ENCODE measurements around the gene NEO1. TPM values are rescaled to one million over a fixed set of nuclear protein-coding genes. Genes with fewer than 3 reads are reported as not detected.

Gene NEO1
- total RNA-seq, 1 experiment from 2014 or later: 41.8 TPM

DNA sequence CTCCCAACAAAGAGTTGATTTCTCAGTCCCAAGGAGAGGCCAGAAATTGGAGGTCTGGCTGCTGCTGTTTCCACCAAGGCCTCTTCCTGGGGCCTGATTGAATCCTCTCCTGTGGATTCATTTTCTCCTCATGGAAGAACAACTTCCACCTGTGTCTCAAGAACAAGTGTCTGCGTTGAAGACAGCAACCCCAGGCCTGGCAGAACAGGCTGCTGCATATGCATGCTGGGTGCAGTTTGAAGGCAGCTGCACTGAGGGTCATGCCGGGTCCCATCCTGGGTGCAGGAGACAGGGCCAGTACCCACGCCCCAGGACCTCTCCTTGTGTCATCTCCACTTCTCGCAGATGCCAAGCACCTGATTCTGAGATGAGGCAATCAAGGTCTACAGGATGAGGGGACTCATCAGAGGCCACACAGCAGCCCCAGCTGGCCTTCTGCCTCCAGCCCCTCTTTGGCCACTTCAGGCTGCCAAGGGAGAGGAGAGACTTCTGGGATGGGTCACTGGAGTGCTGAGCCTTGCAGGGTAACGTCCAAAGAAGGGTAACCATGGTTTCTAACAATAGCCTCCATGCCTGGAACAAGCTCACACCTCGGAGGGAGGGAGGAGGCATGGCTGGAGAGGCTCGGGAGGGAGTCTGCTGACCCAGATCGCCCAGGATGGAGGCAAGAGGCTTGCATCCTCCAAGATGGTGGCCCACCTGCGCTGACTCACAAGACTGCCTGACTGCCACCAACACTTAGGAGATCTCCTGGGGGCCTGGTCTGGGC, 286.5 kb downstream of the NEO1 start:
- no peak overlapping the region for H3K9ac ChIP-seq (ENCODE audit: extremely low read depth, insufficient read length, low read length)
- no peak overlapping the region for H4K8ac ChIP-seq (replicated peaks; ENCODE audit: insufficient read length, low read depth, low read length)
- H4K5ac ChIP-seq (ENCODE audit: insufficient read length, low read depth, low read length): no peak overlapping the region
- H3K56ac ChIP-seq (ENCODE audit: insufficient read length, low read depth, low read length): no peak overlapping the region
- no peak overlapping the region for H3K27ac ChIP-seq (ENCODE audit: insufficient read length, low read depth, low read length)
- Mint-ChIP-seq H3K36me3 (ENCODE audit: insufficient read depth in 1 of 3, low read depth in 3 of 3) (peaks cover 19 to 24% (median 22%) of the 10 kb centered on the region in 3 experiments), H3K9me3 (no peaks in the 10 kb centered on the region; a peak in 1 of 5 replicates), H3K27ac (no peak overlapping the region; a peak in 1 of 7 replicates), H3K4me3 (no peak overlapping the region), H3K4me1 (0 out of 4 replicates have a peak, but pooled peaks cover 0 to 4% of the 10 kb centered on the region in 2 experiments), H3K27me3 (ENCODE audit: low read depth) (no peaks in the 10 kb centered on the region)
- no peak overlapping the region for H3K4ac ChIP-seq (ENCODE audit: low read depth, low read length)
- H3K23me2 ChIP-seq (ENCODE audit: insufficient read length, low read depth, low read length, poor library complexity, severe bottlenecking): no peaks in the 10 kb centered on the region
- H3K79me2 ChIP-seq (ENCODE audit: insufficient read depth, low read length): no peaks in the 10 kb centered on the region
- no peaks in the 10 kb centered on the region for H3K79me1 ChIP-seq (ENCODE audit: insufficient read depth, low read depth, low read length, poor library complexity, severe bottlenecking)
- no peak overlapping the region for H3T11ph ChIP-seq (ENCODE audit: low read length)
- H2AK5ac ChIP-seq (ENCODE audit: insufficient read length, low read length): no peak overlapping the region
- H2AFZ ChIP-seq (ENCODE audit: low read length): no peak overlapping the region
- no peak overlapping the region for H4K91ac ChIP-seq (ENCODE audit: insufficient read length, low read depth, low read length)
- no peak overlapping the region; the same call in 1 of the 2 replicates for H3K14ac ChIP-seq (ENCODE audit: insufficient read depth, low read length)
- no peaks in the 10 kb centered on the region for H3K9me3 ChIP-seq (ENCODE audit: control insufficient read depth, low read depth, low read length)
- H3K27me3 ChIP-seq (ENCODE audit: insufficient read depth, low read length): no peaks in the 10 kb centered on the region
- H2BK20ac ChIP-seq (ENCODE audit: low read depth, low read length, poor library complexity, severe bottlenecking): no peak overlapping the region
- no peak overlapping the region for H2BK120ac ChIP-seq (ENCODE audit: low read depth, low read length, poor library complexity, severe bottlenecking)
- H2BK12ac ChIP-seq (ENCODE audit: insufficient read length, low read depth, low read length): no peak overlapping the region
- peaks cover 3% of the 10 kb centered on the region for H4K20me1 ChIP-seq (ENCODE audit: control insufficient read depth, insufficient read depth, insufficient read length)
- H3K23ac ChIP-seq (ENCODE audit: insufficient read length, low read depth, low read length): no peak overlapping the region
- no peak overlapping the region for H3K4me2 ChIP-seq (ENCODE audit: insufficient read depth, insufficient read length, low read length)
- no peaks in the 10 kb centered on the region for H3K4me1 ChIP-seq (ENCODE audit: insufficient read depth, low read length)
- DNase-seq: no peak
- no peak overlapping the region for H2BK5ac ChIP-seq (ENCODE audit: insufficient read length, low read length)
- H3K18ac ChIP-seq (ENCODE audit: insufficient read length, low read depth, low read length): no peak overlapping the region
- WGBS (ENCODE audit: extremely low coverage, insufficient read length, low lambda C conversion rate): no CpG with 5 or more reads among the region's 9 CpGs
- H2BK15ac ChIP-seq (ENCODE audit: low read depth, low read length): no peak overlapping the region
- TF ChIP-seq, protein P1, sequence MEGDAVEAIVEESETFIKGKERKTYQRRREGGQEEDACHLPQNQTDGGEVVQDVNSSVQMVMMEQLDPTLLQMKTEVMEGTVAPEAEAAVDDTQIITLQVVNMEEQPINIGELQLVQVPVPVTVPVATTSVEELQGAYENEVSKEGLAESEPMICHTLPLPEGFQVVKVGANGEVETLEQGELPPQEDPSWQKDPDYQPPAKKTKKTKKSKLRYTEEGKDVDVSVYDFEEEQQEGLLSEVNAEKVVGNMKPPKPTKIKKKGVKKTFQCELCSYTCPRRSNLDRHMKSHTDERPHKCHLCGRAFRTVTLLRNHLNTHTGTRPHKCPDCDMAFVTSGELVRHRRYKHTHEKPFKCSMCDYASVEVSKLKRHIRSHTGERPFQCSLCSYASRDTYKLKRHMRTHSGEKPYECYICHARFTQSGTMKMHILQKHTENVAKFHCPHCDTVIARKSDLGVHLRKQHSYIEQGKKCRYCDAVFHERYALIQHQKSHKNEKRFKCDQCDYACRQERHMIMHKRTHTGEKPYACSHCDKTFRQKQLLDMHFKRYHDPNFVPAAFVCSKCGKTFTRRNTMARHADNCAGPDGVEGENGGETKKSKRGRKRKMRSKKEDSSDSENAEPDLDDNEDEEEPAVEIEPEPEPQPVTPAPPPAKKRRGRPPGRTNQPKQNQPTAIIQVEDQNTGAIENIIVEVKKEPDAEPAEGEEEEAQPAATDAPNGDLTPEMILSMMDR (conservative IDR thresholded peaks at IDR 0.05): no peak

Measured in H9 (cell line).